IPS-11a (cell line): ENCODE measurements around the gene LGALS14.

Source experiments
- H3K4me3 ChIP-seq: one replicate; pipeline ENCODE4 v1.5.1; 2013; ENCODE audit warnings: low read depth, low read length, control low read depth

The LGALS14 gene

DNA sequence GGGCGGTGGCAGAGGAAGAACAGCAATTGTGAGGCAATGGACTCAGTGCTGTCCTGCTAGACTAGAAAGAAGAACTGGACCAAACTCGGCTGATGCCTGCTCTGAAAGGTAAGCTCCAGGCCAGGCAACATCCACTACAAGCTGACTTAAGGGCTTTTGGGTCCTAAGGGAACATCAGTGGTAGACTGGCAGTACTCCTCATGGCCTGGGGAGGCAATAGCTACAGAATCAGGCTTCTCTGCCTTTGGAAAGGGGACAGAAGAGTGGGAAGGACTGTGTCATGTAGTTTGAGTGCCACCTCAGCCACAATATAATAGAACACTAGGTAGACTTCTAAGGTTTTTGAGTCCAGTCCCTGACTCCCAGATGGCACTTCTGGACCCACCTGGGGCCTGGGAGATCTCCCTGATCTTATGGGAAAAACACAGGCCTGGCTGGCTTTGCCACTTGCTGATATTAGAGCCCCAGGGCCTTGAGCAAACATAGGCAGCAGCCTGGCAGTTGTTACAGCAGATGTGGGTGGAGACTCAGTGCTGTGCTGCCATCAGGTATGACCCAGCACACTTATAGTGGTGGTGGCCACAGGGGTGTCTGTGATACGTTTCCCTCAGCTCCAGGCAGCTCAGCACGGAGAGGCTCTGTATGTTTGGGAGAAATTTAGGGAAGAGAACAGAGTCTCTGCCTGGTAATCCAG is 42.7 kb downstream of the LGALS14 start:
- H3K4me3 ChIP-seq, result no peak overlapping the region

DNA sequence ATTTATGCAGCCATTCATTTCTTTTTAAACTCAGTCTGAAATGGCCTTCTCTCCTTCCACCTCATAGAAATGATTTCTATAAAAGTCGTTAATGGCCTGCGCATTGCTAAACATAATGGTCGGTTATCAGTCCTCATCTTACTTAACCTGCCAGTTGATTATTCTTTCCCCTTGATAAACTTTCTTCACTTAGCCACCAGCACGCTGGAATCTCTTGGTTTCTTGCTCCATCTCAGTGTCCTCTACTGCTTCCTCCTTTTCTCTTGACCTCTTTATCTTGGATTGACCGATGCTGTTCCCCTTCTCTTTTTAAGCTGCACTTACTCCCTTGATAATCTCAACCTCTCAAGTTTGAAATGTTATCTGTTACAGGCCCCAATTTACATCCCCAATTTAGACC is 45.7 kb downstream of the LGALS14 start:
- H3K4me3 ChIP-seq, result no peak overlapping the region

DNA sequence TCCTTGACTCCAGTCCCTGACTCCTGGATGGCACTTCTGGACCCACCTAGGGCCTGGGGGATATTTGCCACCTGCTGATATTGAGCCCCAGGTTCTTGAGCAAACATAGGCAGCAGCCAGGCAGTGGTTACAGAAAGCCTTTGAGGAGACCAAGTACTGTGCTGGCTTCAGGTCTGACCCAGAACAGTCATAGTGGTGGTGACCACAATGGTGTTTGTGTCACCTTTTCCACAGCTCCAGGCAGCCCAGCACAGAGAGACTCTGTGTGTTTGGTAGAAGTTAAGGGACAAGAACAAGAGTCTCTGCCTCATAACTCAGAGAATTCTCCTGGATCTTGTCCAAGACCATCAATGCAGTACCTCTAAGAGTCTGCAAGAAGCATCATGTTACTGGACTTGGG is 48.1 kb downstream of the LGALS14 start:
- no peak overlapping the region for H3K4me3 ChIP-seq

DNA sequence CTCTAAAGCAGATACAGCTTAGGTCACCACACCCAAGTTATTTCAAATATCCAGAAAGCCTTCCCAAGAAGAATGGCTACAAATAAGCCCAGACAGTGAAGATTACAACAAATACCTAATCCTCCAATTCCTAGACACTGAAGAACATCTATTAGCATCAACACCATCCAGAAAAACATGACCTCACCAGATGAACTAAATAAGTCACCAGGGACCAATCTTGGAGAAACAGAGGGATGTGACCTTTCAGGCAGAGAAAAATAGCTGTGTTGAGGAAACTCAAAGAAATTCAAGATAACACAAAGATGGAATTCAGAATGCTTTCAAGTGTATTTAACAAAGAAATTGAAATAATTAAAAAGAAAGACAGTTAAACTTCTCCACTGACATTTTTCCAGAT is 48.5 kb downstream of the LGALS14 start:
- no peak overlapping the region for H3K4me3 ChIP-seq

DNA sequence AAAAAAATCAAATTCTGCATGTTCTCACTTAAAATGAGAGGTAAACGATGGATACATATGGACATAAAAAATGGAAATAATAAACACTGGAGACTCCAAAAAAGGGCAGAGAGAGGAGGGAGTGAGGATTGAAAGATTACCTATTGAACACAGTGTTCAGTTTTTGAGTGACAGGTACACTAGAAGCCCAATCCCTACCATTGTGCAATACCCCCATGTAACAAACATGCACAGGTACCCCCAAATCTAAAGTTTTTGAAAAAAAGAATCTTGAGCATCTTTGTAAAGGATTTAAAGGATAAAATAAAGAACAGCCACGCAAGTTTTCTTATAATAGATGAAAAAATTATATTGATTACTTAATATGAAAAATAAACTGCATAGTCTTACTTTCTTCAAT is 50.3 kb downstream of the LGALS14 start:
- H3K4me3 ChIP-seq, result no peak overlapping the region

DNA sequence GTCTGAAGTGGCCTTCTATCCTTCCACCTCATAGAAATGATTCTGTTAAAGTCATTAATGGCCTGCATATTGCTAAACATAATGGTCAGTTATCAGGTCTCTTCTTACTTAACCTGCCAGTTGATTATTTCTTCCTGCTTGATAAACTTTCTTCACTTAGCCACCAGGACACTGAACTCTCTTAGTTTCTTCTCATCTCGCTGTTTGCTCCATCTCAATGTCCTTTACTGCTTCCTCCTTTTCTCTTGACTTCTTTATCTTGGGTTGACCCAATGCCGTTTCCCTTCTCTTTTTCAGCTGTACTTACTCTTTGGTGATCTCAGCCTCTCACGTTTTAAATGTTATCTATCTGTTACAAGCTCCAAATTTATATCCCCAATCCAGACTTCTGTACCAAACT is 50.7 kb downstream of the LGALS14 start:
- no peak overlapping the region for H3K4me3 ChIP-seq
